SK-N-SH (cell line): ENCODE results near the gene HTR3E.

Source experiments
- EP300 ChIP-seq, 2 experiments: IDR thresholded peaks; 2 replicates each; pipeline versions ENCODE4 v1.4.0 to v1.6.1; 2012; ENCODE audit warnings: borderline replicate concordance in 1 of 2, low read depth in 1 of 2, low read length in 1 of 2
- EZH2phosphoT487 ChIP-seq: fragments of 200-600 bp; sonication (generic); IDR thresholded peaks from 2 replicates; pipeline ENCODE4 v1.6.1; 2017; ENCODE audit warnings: low read depth, mixed run types, mild to moderate bottlenecking, antibody characterized with exemption, moderate library complexity, borderline replicate concordance
- FOXM1 ChIP-seq: IDR thresholded peaks from 2 replicates; pipeline ENCODE4 v1.4.0; 2012; ENCODE audit warnings: low read depth, mild to moderate bottlenecking
- GABPA ChIP-seq: IDR thresholded peaks from 2 replicates; pipeline ENCODE4 v1.4.0; 2012; ENCODE audit warnings: low read depth, mild to moderate bottlenecking
- NRF1 ChIP-seq: IDR thresholded peaks from 2 replicates; pipeline ENCODE4 v1.6.1; 2012; ENCODE audit warnings: low read depth, mild to moderate bottlenecking, low read length
- POLR2AphosphoS5 ChIP-seq: IDR thresholded peaks from 2 replicates; pipeline ENCODE4 v1.6.1; 2012; ENCODE audit warnings: low read depth, low read length
- RAD21 ChIP-seq: IDR thresholded peaks from 2 replicates; pipeline ENCODE4 v1.6.1; 2012; ENCODE audit warnings: mild to moderate bottlenecking, low read length
- REST ChIP-seq: IDR thresholded peaks from 2 replicates; pipeline ENCODE4 v1.6.1; 2012; ENCODE audit warnings: mild to moderate bottlenecking, low read depth, low read length, moderate library complexity
- TAF1 ChIP-seq: IDR thresholded peaks from 2 replicates; pipeline ENCODE4 v1.6.1; 2012; ENCODE audit warnings: low read depth, mild to moderate bottlenecking, low read length, moderate library complexity, borderline replicate concordance
- TCF12 ChIP-seq: IDR thresholded peaks from 2 replicates; pipeline ENCODE4 v1.4.0; 2012
- USF1 ChIP-seq: IDR thresholded peaks from 2 replicates; pipeline ENCODE4 v1.4.0; 2012; ENCODE audit warnings: low read depth, borderline replicate concordance
- TF ChIP-seq, protein P1 (sequence below): fragments of 200-600 bp; sonication (generic); IDR thresholded peaks from 2 replicates; pipeline ENCODE4 v1.6.1; 2017; ENCODE audit warnings: antibody characterized with exemption, mild to moderate bottlenecking, moderate library complexity

DNA sequence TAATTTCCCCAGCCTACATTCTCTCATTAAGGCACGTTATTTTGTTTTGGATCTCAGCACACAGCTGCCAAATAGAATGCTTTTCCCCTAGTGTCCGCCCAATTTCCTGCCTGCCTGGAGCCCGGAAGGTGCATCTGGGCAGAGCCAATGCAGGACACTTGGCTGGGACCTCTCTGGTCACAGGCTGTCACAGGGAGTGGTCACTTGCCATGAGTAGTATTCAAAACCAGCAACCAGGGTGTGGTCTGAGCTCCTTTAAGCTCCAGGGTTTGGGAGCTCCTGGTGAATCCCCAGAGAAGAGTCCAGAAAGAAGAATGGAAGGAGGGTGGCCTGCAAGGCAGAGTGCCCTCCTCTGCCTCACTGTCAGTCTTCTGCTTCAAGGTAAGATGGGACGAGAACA lies 44.1 kb upstream of the HTR3E start, which contains the start of gene HTR3C:
- no peak for TF ChIP-seq USF1
- TF ChIP-seq, protein P1, sequence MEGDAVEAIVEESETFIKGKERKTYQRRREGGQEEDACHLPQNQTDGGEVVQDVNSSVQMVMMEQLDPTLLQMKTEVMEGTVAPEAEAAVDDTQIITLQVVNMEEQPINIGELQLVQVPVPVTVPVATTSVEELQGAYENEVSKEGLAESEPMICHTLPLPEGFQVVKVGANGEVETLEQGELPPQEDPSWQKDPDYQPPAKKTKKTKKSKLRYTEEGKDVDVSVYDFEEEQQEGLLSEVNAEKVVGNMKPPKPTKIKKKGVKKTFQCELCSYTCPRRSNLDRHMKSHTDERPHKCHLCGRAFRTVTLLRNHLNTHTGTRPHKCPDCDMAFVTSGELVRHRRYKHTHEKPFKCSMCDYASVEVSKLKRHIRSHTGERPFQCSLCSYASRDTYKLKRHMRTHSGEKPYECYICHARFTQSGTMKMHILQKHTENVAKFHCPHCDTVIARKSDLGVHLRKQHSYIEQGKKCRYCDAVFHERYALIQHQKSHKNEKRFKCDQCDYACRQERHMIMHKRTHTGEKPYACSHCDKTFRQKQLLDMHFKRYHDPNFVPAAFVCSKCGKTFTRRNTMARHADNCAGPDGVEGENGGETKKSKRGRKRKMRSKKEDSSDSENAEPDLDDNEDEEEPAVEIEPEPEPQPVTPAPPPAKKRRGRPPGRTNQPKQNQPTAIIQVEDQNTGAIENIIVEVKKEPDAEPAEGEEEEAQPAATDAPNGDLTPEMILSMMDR: no peak
- TF ChIP-seq NRF1: no peak
- TF ChIP-seq FOXM1: no peak
- TF ChIP-seq GABPA: no peak
- TF ChIP-seq TAF1: no peak
- no peak for TF ChIP-seq RAD21
- TF ChIP-seq REST: no peak
- TF ChIP-seq POLR2AphosphoS5: no peak
- no peak for TF ChIP-seq TCF12
- TF ChIP-seq EZH2phosphoT487: no peak
- TF ChIP-seq EP300 (IDR thresholded peaks at IDR 0.05; ENCODE audit: borderline replicate concordance in 1 of 2, low read depth in 1 of 2, low read length in 1 of 2): no peak
